Heart left ventricle (tissue), 13 donors: ENCODE measurements around the gene PPP1R14D.

Experiments
- POLR2A ChIP-seq, 2 donors: fragments of 450-650 bp; IDR thresholded peaks; one replicate each; pipeline ENCODE4 v1.6.1; 2017; ENCODE audit warnings: antibody characterized with exemption in 2 of 2, mild to moderate bottlenecking in 2 of 2, moderate library complexity in 2 of 2
- TF ChIP-seq, protein P1 (sequence below), 12 donors: fragments of 200-600 bp; sonication (generic) in 4 of 12; IDR thresholded peaks; one replicate each; pipeline versions ENCODE4 v1.5.0 to v1.8.0; 2018 to 2022; ENCODE audit warnings: antibody characterized with exemption in 12 of 12, mild to moderate bottlenecking in 5 of 12
- donor health status: ischemic (EF 13 %, LVEDD 7.1; RV severe dilation, severe dysfunction).
- donor health status: DM: no; HTN: yes; CAD: no.
- donor health status: DM: no; HTN: no; CAD: no.
- donor health status: ischemic (EF 25% LVEDD 6.9; RV normal size, moderate dysfunction).
- donor health status: ischemic (EF 25% LVEDD 5.7; RV mildly dilated, moderate dysfunction).
- donor health status: ischemic (EF 35%, LVEDD 5.7; RV mildly dilated, moderate dysfunction).
- donor health status: nonischemic (EF 11% LVEDD 7.7; RV severe dilation, severe dysfunction).
- donor health status: DM: yes; HTN: yes; CAD: no.
- donor health status: PGD.
- donor health status: ischemic (EF 29% LVEDD 5.4; RV normal size, mild dysfunction).
- donor health status: nonischemic (EF 23%, LVEDD 6.1; RV moderate dilation, normal function).

DNA sequence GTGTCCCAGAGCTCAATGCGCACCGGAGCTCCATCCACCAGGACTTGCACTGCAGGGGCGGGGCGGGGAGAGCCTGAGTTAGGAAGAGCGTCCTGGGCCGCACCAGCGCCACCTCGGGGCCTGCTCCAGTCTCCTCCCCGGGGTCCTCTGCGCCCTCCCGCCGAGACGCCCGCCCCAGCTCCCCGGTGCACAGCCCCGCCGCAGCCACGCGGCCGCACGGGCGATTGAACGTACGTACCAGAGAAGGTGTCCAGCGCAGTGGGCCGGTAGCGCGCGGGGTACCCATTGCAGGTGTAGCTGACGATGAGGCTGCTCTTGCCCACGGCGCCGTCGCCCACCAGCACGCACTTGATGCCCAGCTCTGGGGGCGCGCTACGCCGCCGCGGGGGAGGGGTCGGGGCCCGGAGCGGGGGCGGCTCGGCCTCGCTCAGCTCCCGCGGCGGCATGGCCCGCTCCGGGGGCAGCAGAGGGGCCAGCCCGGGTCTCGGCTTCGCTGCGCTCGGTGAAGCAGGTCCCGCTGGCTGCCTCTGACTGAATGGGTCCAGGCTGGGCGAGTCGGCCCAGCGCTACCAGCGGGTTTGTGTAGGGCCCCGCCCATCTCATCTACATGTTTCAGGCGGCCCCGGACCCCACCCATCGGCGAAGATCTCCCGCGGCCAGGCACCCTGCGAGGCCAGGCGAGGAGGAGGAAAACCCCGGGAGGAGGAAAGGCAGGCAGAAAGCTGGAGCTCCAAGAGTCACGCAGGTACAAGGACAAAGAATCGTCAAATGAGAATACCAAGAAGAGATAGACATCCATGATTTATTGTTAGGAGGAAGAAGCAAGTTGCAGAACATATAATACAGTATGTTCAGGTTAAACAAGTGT, 45.4 kb upstream of the PPP1R14D start, which contains the start of gene RHOV:
- TF ChIP-seq, protein P1, sequence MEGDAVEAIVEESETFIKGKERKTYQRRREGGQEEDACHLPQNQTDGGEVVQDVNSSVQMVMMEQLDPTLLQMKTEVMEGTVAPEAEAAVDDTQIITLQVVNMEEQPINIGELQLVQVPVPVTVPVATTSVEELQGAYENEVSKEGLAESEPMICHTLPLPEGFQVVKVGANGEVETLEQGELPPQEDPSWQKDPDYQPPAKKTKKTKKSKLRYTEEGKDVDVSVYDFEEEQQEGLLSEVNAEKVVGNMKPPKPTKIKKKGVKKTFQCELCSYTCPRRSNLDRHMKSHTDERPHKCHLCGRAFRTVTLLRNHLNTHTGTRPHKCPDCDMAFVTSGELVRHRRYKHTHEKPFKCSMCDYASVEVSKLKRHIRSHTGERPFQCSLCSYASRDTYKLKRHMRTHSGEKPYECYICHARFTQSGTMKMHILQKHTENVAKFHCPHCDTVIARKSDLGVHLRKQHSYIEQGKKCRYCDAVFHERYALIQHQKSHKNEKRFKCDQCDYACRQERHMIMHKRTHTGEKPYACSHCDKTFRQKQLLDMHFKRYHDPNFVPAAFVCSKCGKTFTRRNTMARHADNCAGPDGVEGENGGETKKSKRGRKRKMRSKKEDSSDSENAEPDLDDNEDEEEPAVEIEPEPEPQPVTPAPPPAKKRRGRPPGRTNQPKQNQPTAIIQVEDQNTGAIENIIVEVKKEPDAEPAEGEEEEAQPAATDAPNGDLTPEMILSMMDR (IDR thresholded peaks at IDR 0.05), result peak in 7 of 12 donors; percentile 6 to 41 (median 27)
- no peak for TF ChIP-seq POLR2A (IDR thresholded peaks at IDR 0.05)
